ENCODE data around the gene SYT1.

DNA sequence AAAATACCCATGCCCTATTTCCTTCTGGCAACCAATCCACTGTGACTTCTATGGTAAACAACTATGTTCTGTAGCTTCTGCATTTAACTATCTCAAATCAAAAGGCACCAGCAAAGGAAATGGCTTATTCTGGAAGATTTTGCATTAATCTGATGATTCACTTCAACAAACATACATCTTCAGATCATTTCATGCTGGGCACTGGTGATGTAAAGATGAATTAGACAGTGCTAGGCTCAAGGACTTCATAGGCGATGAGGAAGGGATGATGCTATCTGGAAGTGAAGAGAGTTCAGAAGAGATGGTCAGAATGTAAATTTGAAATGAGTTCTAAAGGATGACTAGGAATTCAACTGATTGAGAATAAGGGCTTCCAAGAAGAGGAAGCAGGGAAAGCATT, 462.9 kb downstream of the SYT1 start:
- TF ChIP-seq, protein P1, sequence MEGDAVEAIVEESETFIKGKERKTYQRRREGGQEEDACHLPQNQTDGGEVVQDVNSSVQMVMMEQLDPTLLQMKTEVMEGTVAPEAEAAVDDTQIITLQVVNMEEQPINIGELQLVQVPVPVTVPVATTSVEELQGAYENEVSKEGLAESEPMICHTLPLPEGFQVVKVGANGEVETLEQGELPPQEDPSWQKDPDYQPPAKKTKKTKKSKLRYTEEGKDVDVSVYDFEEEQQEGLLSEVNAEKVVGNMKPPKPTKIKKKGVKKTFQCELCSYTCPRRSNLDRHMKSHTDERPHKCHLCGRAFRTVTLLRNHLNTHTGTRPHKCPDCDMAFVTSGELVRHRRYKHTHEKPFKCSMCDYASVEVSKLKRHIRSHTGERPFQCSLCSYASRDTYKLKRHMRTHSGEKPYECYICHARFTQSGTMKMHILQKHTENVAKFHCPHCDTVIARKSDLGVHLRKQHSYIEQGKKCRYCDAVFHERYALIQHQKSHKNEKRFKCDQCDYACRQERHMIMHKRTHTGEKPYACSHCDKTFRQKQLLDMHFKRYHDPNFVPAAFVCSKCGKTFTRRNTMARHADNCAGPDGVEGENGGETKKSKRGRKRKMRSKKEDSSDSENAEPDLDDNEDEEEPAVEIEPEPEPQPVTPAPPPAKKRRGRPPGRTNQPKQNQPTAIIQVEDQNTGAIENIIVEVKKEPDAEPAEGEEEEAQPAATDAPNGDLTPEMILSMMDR (IDR thresholded peaks at IDR 0.05): no peak
- no peak for TF ChIP-seq ZFX (IDR thresholded peaks at IDR 0.05; ENCODE audit: borderline replicate concordance)

All from 22Rv1 (cell line).